Measurements from ENCODE around the gene SGSH. TPM values are rescaled to one million over a fixed set of nuclear protein-coding genes. Genes with fewer than 3 reads are reported as not detected.

Gene SGSH
- total RNA-seq, 1 experiment from 2014 or later = 33.4 TPM

DNA sequence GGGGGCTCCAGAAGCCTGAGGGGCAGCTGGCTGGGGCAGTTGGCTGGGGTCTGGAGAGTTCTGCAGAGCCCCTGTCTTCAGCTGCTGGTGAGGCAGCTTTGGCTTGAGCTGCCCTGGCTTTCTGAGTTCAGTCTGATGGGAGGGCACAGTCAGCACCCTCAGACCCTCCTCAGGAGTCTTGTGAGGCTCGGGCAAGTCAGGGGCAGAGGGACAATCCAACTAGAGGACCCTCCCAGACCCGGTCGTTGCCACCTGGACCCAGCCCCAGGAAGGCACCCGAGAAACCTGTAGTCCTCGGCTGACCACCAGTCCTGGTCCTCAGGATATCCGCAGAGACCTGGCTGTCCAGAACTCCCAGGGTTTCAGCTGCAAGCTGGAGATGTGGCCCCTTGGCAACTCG, 48.5 kb downstream of the SGSH start:
- CTCF ChIA-PET = interaction anchor here (0.5 to 1.0 kb wide), 2 partner anchors 70 to 269 kb away, joined by 3 to 6 read pairs; partner anchors contain the start of gene GAA
- no TSS peak for BruUV-seq (replicated peaks)
- intact Hi-C loops (cut with micrococcal nuclease; ENCODE audit: unreplicated experiment) = no loop called here

DNA sequence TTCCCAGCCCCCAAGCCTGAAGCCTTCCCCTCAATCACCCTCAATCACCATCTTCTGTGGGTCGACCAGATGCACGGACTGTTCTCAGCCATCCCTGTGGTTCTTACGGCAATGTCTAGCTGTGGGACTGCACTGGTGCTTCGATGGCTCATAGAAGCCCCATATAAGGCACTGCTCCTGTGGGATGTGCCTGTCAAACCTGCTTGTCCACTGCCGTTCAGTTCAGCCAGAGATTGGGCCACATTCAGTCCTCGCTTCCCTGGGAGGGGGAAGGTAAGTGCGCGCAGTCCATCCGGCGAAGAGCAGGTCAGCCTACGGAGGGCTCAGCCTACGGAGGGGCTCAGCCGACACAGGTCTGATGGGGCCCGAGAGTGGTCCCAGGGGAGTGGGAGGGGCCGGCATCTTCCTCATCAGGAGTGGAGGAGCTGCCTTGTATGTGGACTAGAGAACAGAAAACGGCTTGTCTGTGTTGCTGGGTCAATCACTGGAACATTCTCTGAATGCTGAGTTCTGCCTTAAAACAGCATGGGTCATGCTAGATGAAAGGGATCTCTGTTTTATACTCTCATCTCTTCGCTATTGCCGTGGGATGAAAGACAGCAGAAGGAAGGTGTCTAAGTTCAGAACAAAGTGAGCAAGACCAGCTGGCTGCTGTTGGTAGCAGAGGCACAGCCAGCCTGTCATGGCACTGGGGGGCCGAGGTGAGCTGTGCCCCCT, 50.2 kb downstream of the SGSH start, which contains the start of gene CARD14:
Gene CARD14, plus strand, starts transcription at position 247 of the 717 bp plus-strand sequence. CDS start 11,409 bp downstream, outside the sequence.
- TF ChIP-seq, protein P1, sequence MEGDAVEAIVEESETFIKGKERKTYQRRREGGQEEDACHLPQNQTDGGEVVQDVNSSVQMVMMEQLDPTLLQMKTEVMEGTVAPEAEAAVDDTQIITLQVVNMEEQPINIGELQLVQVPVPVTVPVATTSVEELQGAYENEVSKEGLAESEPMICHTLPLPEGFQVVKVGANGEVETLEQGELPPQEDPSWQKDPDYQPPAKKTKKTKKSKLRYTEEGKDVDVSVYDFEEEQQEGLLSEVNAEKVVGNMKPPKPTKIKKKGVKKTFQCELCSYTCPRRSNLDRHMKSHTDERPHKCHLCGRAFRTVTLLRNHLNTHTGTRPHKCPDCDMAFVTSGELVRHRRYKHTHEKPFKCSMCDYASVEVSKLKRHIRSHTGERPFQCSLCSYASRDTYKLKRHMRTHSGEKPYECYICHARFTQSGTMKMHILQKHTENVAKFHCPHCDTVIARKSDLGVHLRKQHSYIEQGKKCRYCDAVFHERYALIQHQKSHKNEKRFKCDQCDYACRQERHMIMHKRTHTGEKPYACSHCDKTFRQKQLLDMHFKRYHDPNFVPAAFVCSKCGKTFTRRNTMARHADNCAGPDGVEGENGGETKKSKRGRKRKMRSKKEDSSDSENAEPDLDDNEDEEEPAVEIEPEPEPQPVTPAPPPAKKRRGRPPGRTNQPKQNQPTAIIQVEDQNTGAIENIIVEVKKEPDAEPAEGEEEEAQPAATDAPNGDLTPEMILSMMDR (conservative IDR thresholded peaks at IDR 0.05; ENCODE audit: low read depth, low read length) = no peak
- no peak for TF ChIP-seq EZH2 (IDR thresholded peaks at IDR 0.05; ENCODE audit: borderline replicate concordance, low read depth, low read length, poor library complexity, severe bottlenecking)
- POLR2A ChIA-PET (ENCODE audit: low non-redundant PET) = no interaction called here
- no peaks in the 10 kb centered on the region for H3K9me3 ChIP-seq (ENCODE audit: low read depth, low read length, poor library complexity, severe bottlenecking)
- H3K27ac ChIP-seq (ENCODE audit: low read depth, low read length, poor library complexity, severe bottlenecking) = no peak within 1 kb of the TSS
- DNase-seq (ENCODE audit: low spot score) = no peak
- H3K36me3 ChIP-seq (ENCODE audit: insufficient read depth, low read length, poor library complexity, severe bottlenecking) = no peaks in the 10 kb centered on the region
- intact Hi-C loops (cut with micrococcal nuclease; ENCODE audit: unreplicated experiment) = no loop called here
- H3K27me3 ChIP-seq (replicated peaks; ENCODE audit: insufficient read depth, low read depth, low read length, poor library complexity) = no peaks in the 10 kb centered on the region
- H3K4me1 ChIP-seq (ENCODE audit: insufficient read depth, low read length, poor library complexity, severe bottlenecking) = no peaks in the 10 kb centered on the region
- no peak within 1 kb of the TSS for H3K4me3 ChIP-seq (ENCODE audit: low read depth, low read length, poor library complexity, severe bottlenecking)
- BruUV-seq (replicated peaks) = no TSS peak
- CTCF ChIA-PET = no interaction called here

More for the DNA sequence above, 48.5 kb downstream of the SGSH start:
- Histone ChIP-seq H3K27me3 (replicated peaks; ENCODE audit: insufficient read depth, low read depth, low read length, poor library complexity) (no peaks in the 10 kb centered on the region), H3K4me3 (ENCODE audit: low read depth, low read length, poor library complexity, severe bottlenecking) (no peak overlapping the region), H3K27ac (ENCODE audit: low read depth, low read length, poor library complexity, severe bottlenecking) (no peak overlapping the region), H3K9me3 (ENCODE audit: low read depth, low read length, poor library complexity, severe bottlenecking) (no peaks in the 10 kb centered on the region), H3K36me3 (ENCODE audit: insufficient read depth, low read length, poor library complexity, severe bottlenecking) (no peaks in the 10 kb centered on the region), H3K4me1 (ENCODE audit: insufficient read depth, low read length, poor library complexity, severe bottlenecking) (no peaks in the 10 kb centered on the region)
- TF ChIP-seq EZH2 (IDR thresholded peaks at IDR 0.05; ENCODE audit: borderline replicate concordance, low read depth, low read length, poor library complexity, severe bottlenecking) = no peak
- TF ChIP-seq, protein P1 (conservative IDR thresholded peaks at IDR 0.05; ENCODE audit: low read depth, low read length) = no peak
- POLR2A ChIA-PET (ENCODE audit: low non-redundant PET) = interaction anchor here (0.6 to 0.7 kb wide), 2 partner anchors 41 to 907 kb away, joined by 3 to 14 read pairs; no protein-coding TSS in a partner anchor
- DNase-seq (ENCODE audit: low spot score) = no peak

DNA sequence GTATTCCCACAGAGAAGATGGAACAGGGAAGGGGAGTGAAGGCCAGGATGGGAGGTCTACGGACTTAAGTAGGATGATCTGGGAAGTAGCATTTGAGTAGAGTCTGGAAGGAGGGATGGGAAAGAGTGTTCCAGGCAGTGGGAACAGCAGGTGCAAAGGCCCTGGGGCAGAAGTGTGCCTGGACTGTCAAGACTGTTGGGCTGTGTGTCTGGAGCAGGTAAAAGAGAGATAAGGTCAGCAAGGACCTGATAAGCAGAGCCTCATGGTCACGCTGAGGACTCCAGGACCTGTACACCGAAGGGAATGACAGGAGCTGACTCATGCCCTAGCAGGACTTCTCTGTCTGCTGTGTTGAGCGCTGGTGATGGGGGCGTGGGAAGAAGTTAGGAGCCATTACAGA, 51.0 kb downstream of the SGSH start:
- no peaks in the 10 kb centered on the region for H3K36me3 ChIP-seq (ENCODE audit: insufficient read depth, low read length, poor library complexity, severe bottlenecking)
- no TSS peak for BruUV-seq (replicated peaks)
- no peak for TF ChIP-seq EZH2 (IDR thresholded peaks at IDR 0.05; ENCODE audit: borderline replicate concordance, low read depth, low read length, poor library complexity, severe bottlenecking)
- TF ChIP-seq, protein P1 (conservative IDR thresholded peaks at IDR 0.05; ENCODE audit: low read depth, low read length) = no peak
- ChIA-PET CTCF (no interaction called here), POLR2A (ENCODE audit: low non-redundant PET) (no interaction called here)
- no peaks in the 10 kb centered on the region for H3K27me3 ChIP-seq (replicated peaks; ENCODE audit: insufficient read depth, low read depth, low read length, poor library complexity)
- H3K4me1 ChIP-seq (ENCODE audit: insufficient read depth, low read length, poor library complexity, severe bottlenecking) = no peaks in the 10 kb centered on the region
- no peaks in the 10 kb centered on the region for H3K9me3 ChIP-seq (ENCODE audit: low read depth, low read length, poor library complexity, severe bottlenecking)
- no peak overlapping the region for H3K27ac ChIP-seq (ENCODE audit: low read depth, low read length, poor library complexity, severe bottlenecking)
- no peak for DNase-seq (ENCODE audit: low spot score)
- no peak overlapping the region for H3K4me3 ChIP-seq (ENCODE audit: low read depth, low read length, poor library complexity, severe bottlenecking)
- intact Hi-C loops (cut with micrococcal nuclease; ENCODE audit: unreplicated experiment) = no loop called here

Measured in A673 (cell line).